ENCODE data around the gene SELENOM.

SELENOM gene

GRCh38 chr22:31103899-31104694, 3.3 kb downstream of the SELENOM start:
- DNase-seq (ENCODE audit: low read depth in 1 of 2, low spot score in 1 of 2) = no peak
- Histone ChIP-seq H3K27ac (replicated peaks) (no peak overlapping the region), H3K4me3 (replicated peaks; ENCODE audit: insufficient read depth, low read length) (no peak overlapping the region), H3K27me3 (ENCODE audit: insufficient read depth, poor library complexity, severe bottlenecking) (peaks cover 3% of the 10 kb centered on the region)
- TF ChIP-seq SPI1 (IDR thresholded peaks at IDR 0.05; ENCODE audit: borderline replicate concordance, low read depth) = no peak
- TF ChIP-seq GABPA (IDR thresholded peaks at IDR 0.05; ENCODE audit: low read depth) = no peak
- no peak for TF ChIP-seq CTCF (IDR thresholded peaks at IDR 0.05; ENCODE audit: insufficient read depth, low read length)
- no peak for TF ChIP-seq REST (IDR thresholded peaks at IDR 0.05; ENCODE audit: insufficient replicate concordance, low read depth)
- TF ChIP-seq POLR2AphosphoS5 (IDR thresholded peaks at IDR 0.05; ENCODE audit: low read depth) = no peak

GRCh38 chr22:31103111-31103510, 4.3 kb downstream of the SELENOM start:
- TF ChIP-seq GABPA (IDR thresholded peaks at IDR 0.05; ENCODE audit: low read depth) = no peak
- no peak for TF ChIP-seq SPI1 (IDR thresholded peaks at IDR 0.05; ENCODE audit: borderline replicate concordance, low read depth)
- no peak for TF ChIP-seq CTCF (IDR thresholded peaks at IDR 0.05; ENCODE audit: insufficient read depth, low read length)
- no peak for TF ChIP-seq POLR2AphosphoS5 (IDR thresholded peaks at IDR 0.05; ENCODE audit: low read depth)
- TF ChIP-seq REST (IDR thresholded peaks at IDR 0.05; ENCODE audit: insufficient replicate concordance, low read depth) = no peak
- Histone ChIP-seq H3K27ac (replicated peaks) (no peak overlapping the region), H3K27me3 (ENCODE audit: insufficient read depth, poor library complexity, severe bottlenecking) (peaks cover 3% of the 10 kb centered on the region), H3K4me3 (replicated peaks; ENCODE audit: insufficient read depth, low read length) (no peak overlapping the region)
- no peak for DNase-seq (ENCODE audit: low read depth in 1 of 2, low spot score in 1 of 2)

GRCh38 chr22:31102441-31103081, 4.8 kb downstream of the SELENOM start:
- TF ChIP-seq GABPA (IDR thresholded peaks at IDR 0.05; ENCODE audit: low read depth) = no peak
- no peak for TF ChIP-seq REST (IDR thresholded peaks at IDR 0.05; ENCODE audit: insufficient replicate concordance, low read depth)
- TF ChIP-seq SPI1 (IDR thresholded peaks at IDR 0.05; ENCODE audit: borderline replicate concordance, low read depth) = no peak
- no peak overlapping the region for H3K27ac ChIP-seq (replicated peaks)
- peaks cover 3% of the 10 kb centered on the region for H3K27me3 ChIP-seq (ENCODE audit: insufficient read depth, poor library complexity, severe bottlenecking)
- no peak overlapping the region for H3K4me3 ChIP-seq (replicated peaks; ENCODE audit: insufficient read depth, low read length)
- DNase-seq (ENCODE audit: low read depth in 1 of 2, low spot score in 1 of 2) = no peak
